ENCODE results near the gene KIAA0319L.

DNA sequence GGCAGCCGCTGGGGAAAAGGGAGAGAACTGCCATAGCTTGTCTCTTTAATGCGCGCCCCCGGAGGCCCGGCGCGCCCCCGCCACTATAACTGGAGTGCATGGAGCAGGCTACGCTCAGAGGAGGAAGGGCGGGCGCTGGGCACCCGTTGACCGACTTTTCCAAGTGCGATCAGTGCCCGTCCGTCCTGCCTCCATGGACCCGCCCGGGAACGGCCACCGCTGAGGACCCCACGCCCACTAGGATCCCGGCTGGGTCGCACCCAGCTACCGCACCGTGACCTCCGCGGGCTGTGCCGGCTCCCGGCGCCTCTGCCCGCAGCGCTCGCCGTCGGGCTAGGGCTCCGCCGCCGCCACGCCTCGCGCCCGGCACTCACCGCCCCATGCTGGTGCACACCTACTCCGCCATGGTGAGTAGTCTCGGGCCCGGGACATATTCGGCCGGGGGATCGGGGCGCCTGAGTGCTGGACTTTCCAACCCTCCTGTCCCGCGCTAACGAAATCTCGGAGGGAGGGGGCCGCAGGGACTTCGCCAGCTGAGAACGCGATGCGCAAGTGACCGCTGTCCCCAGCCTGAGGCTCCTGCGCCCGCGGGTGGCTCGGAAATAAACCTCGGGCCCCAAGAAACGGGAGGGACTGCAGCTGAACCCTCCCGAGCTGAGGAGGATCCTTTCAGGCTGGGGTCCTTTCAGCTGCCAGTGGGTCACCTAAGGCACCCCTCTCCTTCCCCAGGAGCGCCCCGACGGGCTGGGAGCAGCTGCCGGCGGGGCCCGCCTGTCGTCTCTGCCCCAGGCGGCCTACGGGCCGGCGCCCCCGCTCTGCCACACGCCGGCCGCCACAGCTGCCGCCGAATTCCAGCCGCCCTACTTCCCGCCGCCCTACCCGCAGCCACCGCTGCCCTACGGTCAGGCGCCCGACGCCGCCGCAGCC, 16.3 kb upstream of the KIAA0319L start, which contains the start of gene TFAP2E:
- TF ChIP-seq POLR2A (IDR thresholded peaks at IDR 0.05) (peak; percentile 45), POLR2AphosphoS5 (IDR thresholded peaks at IDR 0.05) (peak; percentile 63)
- TF ChIP-seq, protein P1, sequence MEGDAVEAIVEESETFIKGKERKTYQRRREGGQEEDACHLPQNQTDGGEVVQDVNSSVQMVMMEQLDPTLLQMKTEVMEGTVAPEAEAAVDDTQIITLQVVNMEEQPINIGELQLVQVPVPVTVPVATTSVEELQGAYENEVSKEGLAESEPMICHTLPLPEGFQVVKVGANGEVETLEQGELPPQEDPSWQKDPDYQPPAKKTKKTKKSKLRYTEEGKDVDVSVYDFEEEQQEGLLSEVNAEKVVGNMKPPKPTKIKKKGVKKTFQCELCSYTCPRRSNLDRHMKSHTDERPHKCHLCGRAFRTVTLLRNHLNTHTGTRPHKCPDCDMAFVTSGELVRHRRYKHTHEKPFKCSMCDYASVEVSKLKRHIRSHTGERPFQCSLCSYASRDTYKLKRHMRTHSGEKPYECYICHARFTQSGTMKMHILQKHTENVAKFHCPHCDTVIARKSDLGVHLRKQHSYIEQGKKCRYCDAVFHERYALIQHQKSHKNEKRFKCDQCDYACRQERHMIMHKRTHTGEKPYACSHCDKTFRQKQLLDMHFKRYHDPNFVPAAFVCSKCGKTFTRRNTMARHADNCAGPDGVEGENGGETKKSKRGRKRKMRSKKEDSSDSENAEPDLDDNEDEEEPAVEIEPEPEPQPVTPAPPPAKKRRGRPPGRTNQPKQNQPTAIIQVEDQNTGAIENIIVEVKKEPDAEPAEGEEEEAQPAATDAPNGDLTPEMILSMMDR (IDR thresholded peaks at IDR 0.05), result no peak

All from prostate gland (tissue), 2 donors.